Naive B cell (primary cell): ENCODE data around the gene LRMDA. TPM values are rescaled to one million over a fixed set of nuclear protein-coding genes. Genes with fewer than 3 reads are reported as not detected.

ENCODE experiments used
- ATAC-seq, 2 donors: fragments of 150-1000 bp; cut with Tn5 transposase; 2 replicates each; pipeline ENCODE4 v1.10.0; 2021; ENCODE audit warnings: low read depth in 2 of 2, mild to moderate bottlenecking in 2 of 2, moderate library complexity in 2 of 2
- DNase-seq: peaks from one replicate; pipeline ENCODE4 v3.0.0; 2022
- H3K27ac Mint-ChIP-seq, 6 donors: one replicate each; pipeline ENCODE4 v1.8.0; 2020 to 2022; ENCODE audit warnings: mild to moderate bottlenecking in 6 of 6, mixed read lengths in 6 of 6, moderate library complexity in 5 of 6, inconsistent platforms in 2 of 6
- H3K27me3 Mint-ChIP-seq, 3 donors: one replicate each; pipeline ENCODE4 v1.8.0; 2021 to 2022; ENCODE audit warnings: mixed read lengths in 3 of 3, mild to moderate bottlenecking in 1 of 3
- H3K36me3 Mint-ChIP-seq, 2 donors: one replicate each; pipeline ENCODE4 v1.8.0; 2020 to 2022; ENCODE audit warnings: mixed read lengths in 2 of 2, inconsistent platforms in 1 of 2, mild to moderate bottlenecking in 1 of 2
- H3K4me1 Mint-ChIP-seq, 3 donors: one replicate each; pipeline ENCODE4 v1.8.0; 2020 to 2022; ENCODE audit warnings: mixed read lengths in 3 of 3, inconsistent platforms in 1 of 3, mild to moderate bottlenecking in 1 of 3, moderate library complexity in 1 of 3
- H3K4me3 Mint-ChIP-seq, 8 donors: one replicate each; pipeline ENCODE4 v1.8.0; 2020 to 2022; ENCODE audit warnings: mild to moderate bottlenecking in 8 of 8, mixed read lengths in 8 of 8, moderate library complexity in 8 of 8, inconsistent platforms in 2 of 8
- H3K9me3 Mint-ChIP-seq, 7 donors: one replicate each; pipeline ENCODE4 v1.8.0; 2020 to 2022; ENCODE audit warnings: mixed read lengths in 7 of 7, mild to moderate bottlenecking in 5 of 7, inconsistent platforms in 2 of 7, moderate library complexity in 1 of 7
- polyA plus RNA-seq, 6 donors: library from polyadenylated mRNA; unstranded; fragments of 300-500 nt; fragmentation: Illumina TruSeq; gene quantifications; one replicate each; pipeline ENCODE4 v1.2.3, GENCODE V29; 2021; ENCODE audit warnings: low read depth in 6 of 6

Gene LRMDA
- polyA plus RNA-seq, 6 donors from 2014 or later = 2.1 TPM; not detected in 5

GRCh38 chr10:75940742-75941141, 509.3 kb downstream of the LRMDA start:
- peaks cover 0 to 17% (median 3%) of the 10 kb centered on the region in 7 donors for H3K9me3 Mint-ChIP-seq
- no peaks in the 10 kb centered on the region for H3K4me1 Mint-ChIP-seq
- no peaks in the 10 kb centered on the region for H3K36me3 Mint-ChIP-seq
- H3K4me3 Mint-ChIP-seq = no peak overlapping the region
- ATAC-seq (no peak), DNase-seq (no peak)
- H3K27ac Mint-ChIP-seq = no peak overlapping the region
- H3K27me3 Mint-ChIP-seq = no peaks in the 10 kb centered on the region

- Mint-ChIP-seq H3K36me3 (no peaks in the 10 kb centered on the region), H3K4me3 (no peak overlapping the region), H3K4me1 (no peaks in the 10 kb centered on the region), H3K27ac (peak overlapping the region in 1 of 6 donors; percentile 11), H3K9me3 (peaks cover 0 to 23% (median 3%) of the 10 kb centered on the region in 7 donors), H3K27me3 (no peaks in the 10 kb centered on the region)
- no peak for ATAC-seq
- DNase-seq = no peak
Measured at GRCh38 chr10:75941223-75941801, 509.9 kb downstream of the LRMDA start.

GRCh38 chr10:75944061-75944460, 512.6 kb downstream of the LRMDA start:
- Mint-ChIP-seq H3K27ac (no peak overlapping the region), H3K4me3 (no peak overlapping the region), H3K27me3 (no peaks in the 10 kb centered on the region), H3K4me1 (no peaks in the 10 kb centered on the region), H3K36me3 (no peaks in the 10 kb centered on the region), H3K9me3 (peaks cover 0 to 28% (median 6%) of the 10 kb centered on the region in 7 donors)
- DNase-seq (no peak), ATAC-seq (no peak)

- Mint-ChIP-seq H3K4me1 (no peaks in the 10 kb centered on the region), H3K9me3 (peaks cover 0 to 28% (median 6%) of the 10 kb centered on the region in 7 donors), H3K4me3 (no peak overlapping the region), H3K36me3 (no peaks in the 10 kb centered on the region), H3K27ac (no peak overlapping the region), H3K27me3 (no peaks in the 10 kb centered on the region)
- no peak for DNase-seq
- ATAC-seq = no peak
Measured at GRCh38 chr10:75948583-75948982, 517.2 kb downstream of the LRMDA start.

- ATAC-seq = no peak
- no peak overlapping the region for H3K27ac Mint-ChIP-seq
- no peaks in the 10 kb centered on the region for H3K36me3 Mint-ChIP-seq
- no peaks in the 10 kb centered on the region for H3K4me1 Mint-ChIP-seq
- H3K27me3 Mint-ChIP-seq = no peaks in the 10 kb centered on the region
- no peak overlapping the region for H3K4me3 Mint-ChIP-seq
- peaks cover 0 to 15% (median 3%) of the 10 kb centered on the region in 7 donors for H3K9me3 Mint-ChIP-seq
- no peak for DNase-seq
Measured at GRCh38 chr10:75950307-75950706, 518.9 kb downstream of the LRMDA start.

- H3K4me3 Mint-ChIP-seq = no peak overlapping the region
- no peaks in the 10 kb centered on the region for H3K36me3 Mint-ChIP-seq
- no peaks in the 10 kb centered on the region for H3K4me1 Mint-ChIP-seq
Measured at GRCh38 chr10:75950997-75951589, 519.7 kb downstream of the LRMDA start.

GRCh38 chr10:75951627-75952026, 520.2 kb downstream of the LRMDA start:
- Mint-ChIP-seq H3K9me3 (peaks cover 0 to 5% (median 1%) of the 10 kb centered on the region in 7 donors), H3K27me3 (no peaks in the 10 kb centered on the region), H3K36me3 (no peaks in the 10 kb centered on the region), H3K27ac (no peak overlapping the region), H3K4me1 (no peaks in the 10 kb centered on the region), H3K4me3 (no peak overlapping the region)
- DNase-seq (no peak), ATAC-seq (no peak)

More at GRCh38 chr10:75950997-75951589, 519.7 kb downstream of the LRMDA start:
- DNase-seq (no peak), ATAC-seq (no peak)
- Mint-ChIP-seq H3K27me3 (no peaks in the 10 kb centered on the region), H3K27ac (no peak overlapping the region), H3K9me3 (peaks cover 0 to 7% (median 2%) of the 10 kb centered on the region in 7 donors)

- no peak overlapping the region for H3K4me3 Mint-ChIP-seq
- no peak for ATAC-seq
- no peaks in the 10 kb centered on the region for H3K4me1 Mint-ChIP-seq
- no peak for DNase-seq
- H3K27ac Mint-ChIP-seq = no peak overlapping the region
- H3K27me3 Mint-ChIP-seq = no peaks in the 10 kb centered on the region
- H3K9me3 Mint-ChIP-seq = peaks cover 0 to 5% (median 0%) of the 10 kb centered on the region in 7 donors
- H3K36me3 Mint-ChIP-seq = no peaks in the 10 kb centered on the region
Measured at GRCh38 chr10:75952093-75952492, 520.7 kb downstream of the LRMDA start.

- H3K9me3 Mint-ChIP-seq = peaks cover 0 to 10% (median 0%) of the 10 kb centered on the region in 7 donors
- DNase-seq (no peak), ATAC-seq (no peak)
- H3K27me3 Mint-ChIP-seq = no peaks in the 10 kb centered on the region
- no peaks in the 10 kb centered on the region for H3K36me3 Mint-ChIP-seq
- H3K27ac Mint-ChIP-seq = no peak overlapping the region
- no peaks in the 10 kb centered on the region for H3K4me1 Mint-ChIP-seq
- H3K4me3 Mint-ChIP-seq = no peak overlapping the region
Measured at GRCh38 chr10:75954486-75954885, 523.1 kb downstream of the LRMDA start.

- DNase-seq = no peak
- H3K9me3 Mint-ChIP-seq = peaks cover 0 to 9% (median 2%) of the 10 kb centered on the region in 7 donors
- no peak overlapping the region for H3K4me3 Mint-ChIP-seq
- no peak for ATAC-seq
- H3K27me3 Mint-ChIP-seq = no peaks in the 10 kb centered on the region
- peak overlapping the region in 1 of 6 donors; percentile 36 for H3K27ac Mint-ChIP-seq
- no peaks in the 10 kb centered on the region for H3K36me3 Mint-ChIP-seq
- no peaks in the 10 kb centered on the region for H3K4me1 Mint-ChIP-seq
Measured at GRCh38 chr10:75955973-75956502, 524.6 kb downstream of the LRMDA start.

GRCh38 chr10:75956624-75957023, 525.2 kb downstream of the LRMDA start:
- no peaks in the 10 kb centered on the region for H3K27me3 Mint-ChIP-seq
- no peaks in the 10 kb centered on the region for H3K36me3 Mint-ChIP-seq
- H3K4me3 Mint-ChIP-seq = no peak overlapping the region
- no peak for DNase-seq
- no peak overlapping the region for H3K27ac Mint-ChIP-seq
- no peak for ATAC-seq
- peaks cover 0 to 9% (median 2%) of the 10 kb centered on the region in 7 donors for H3K9me3 Mint-ChIP-seq
- no peaks in the 10 kb centered on the region for H3K4me1 Mint-ChIP-seq

GRCh38 chr10:75957314-75958120, 526.1 kb downstream of the LRMDA start:
- Mint-ChIP-seq H3K36me3 (no peaks in the 10 kb centered on the region), H3K4me3 (peak overlapping the region in 1 of 8 donors; percentile 1), H3K4me1 (no peaks in the 10 kb centered on the region), H3K9me3 (peaks cover 0 to 9% (median 2%) of the 10 kb centered on the region in 7 donors), H3K27me3 (no peaks in the 10 kb centered on the region), H3K27ac (no peak overlapping the region)
- no peak for ATAC-seq
- DNase-seq = no peak

- Mint-ChIP-seq H3K27me3 (no peaks in the 10 kb centered on the region), H3K4me3 (no peak overlapping the region), H3K27ac (no peak overlapping the region), H3K4me1 (no peaks in the 10 kb centered on the region), H3K36me3 (no peaks in the 10 kb centered on the region), H3K9me3 (peaks cover 0 to 9% (median 2%) of the 10 kb centered on the region in 7 donors)
- DNase-seq = no peak
- ATAC-seq = no peak
Measured at GRCh38 chr10:75959209-75959608, 527.8 kb downstream of the LRMDA start.
